HG02943 (cell line): ENCODE results near the gene CEP70.
"Not testable (repeated sequence)": the region's sequence is repeated elsewhere in the genome, so short reads cannot be mapped to it uniquely, and the experiment has no call there.

Source experiments
- ATAC-seq: cut with Tn5 transposase; IDR thresholded peaks from one replicate; pipeline ENCODE4 v1.9.1; 2021; ENCODE audit warnings: mild to moderate bottlenecking, low read depth, moderate library complexity; ENCODE audit not compliant: unreplicated experiment

CEP70 gene

GRCh38 chr3:138539352-138539751, 54.7 kb downstream of the CEP70 start:
- no peak for ATAC-seq

- ATAC-seq, result not testable (repeated sequence)
Observed at GRCh38 chr3:138521445-138521844, 72.6 kb downstream of the CEP70 start.

- ATAC-seq, result no peak
Observed at GRCh38 chr3:138513090-138513843, 80.8 kb downstream of the CEP70 start.

GRCh38 chr3:138511945-138512344, 82.1 kb downstream of the CEP70 start:
- ATAC-seq, result no peak

- ATAC-seq, result no peak
Observed at GRCh38 chr3:138509586-138509985, 84.5 kb downstream of the CEP70 start.

GRCh38 chr3:138507524-138507923, 86.5 kb downstream of the CEP70 start:
- ATAC-seq, result no peak

GRCh38 chr3:138498991-138499390, 95.1 kb downstream of the CEP70 start:
- no peak for ATAC-seq

- ATAC-seq, result no peak
Observed at GRCh38 chr3:138497851-138498250, 96.2 kb downstream of the CEP70 start.

GRCh38 chr3:138497021-138497420, 97.0 kb downstream of the CEP70 start:
- no peak for ATAC-seq

- no peak for ATAC-seq
Observed at GRCh38 chr3:138496436-138496835, 97.6 kb downstream of the CEP70 start.

GRCh38 chr3:138495638-138496037, 98.4 kb downstream of the CEP70 start:
- not testable (repeated sequence) for ATAC-seq

GRCh38 chr3:138494607-138494929, 99.5 kb downstream of the CEP70 start:
- no peak for ATAC-seq

GRCh38 chr3:138493804-138494606, 100.1 kb downstream of the CEP70 start:
- ATAC-seq, result no peak

GRCh38 chr3:138492980-138493675, 100.9 kb downstream of the CEP70 start:
- no peak for ATAC-seq

GRCh38 chr3:138491971-138492370, 102.1 kb downstream of the CEP70 start:
- no peak for ATAC-seq

- ATAC-seq, result not testable (repeated sequence)
Observed at GRCh38 chr3:138486580-138486979, 107.5 kb downstream of the CEP70 start.

GRCh38 chr3:138484672-138485071, 109.4 kb downstream of the CEP70 start:
- ATAC-seq, result not testable (repeated sequence)

GRCh38 chr3:138479438-138479863, 114.6 kb downstream of the CEP70 start:
- ATAC-seq, result no peak

GRCh38 chr3:138477801-138478200, 116.3 kb downstream of the CEP70 start:
- ATAC-seq, result no peak

GRCh38 chr3:138477120-138477519, 116.9 kb downstream of the CEP70 start:
- ATAC-seq, result no peak

GRCh38 chr3:138476526-138476925, 117.5 kb downstream of the CEP70 start:
- ATAC-seq, result no peak
